ENCODE data around the gene NDUFA13. TPM values are rescaled to one million over a fixed set of nuclear protein-coding genes. Genes with fewer than 3 reads are reported as not detected.

The NDUFA13 gene
- total RNA-seq, 1 experiment from 2014 or later: 489 TPM

DNA sequence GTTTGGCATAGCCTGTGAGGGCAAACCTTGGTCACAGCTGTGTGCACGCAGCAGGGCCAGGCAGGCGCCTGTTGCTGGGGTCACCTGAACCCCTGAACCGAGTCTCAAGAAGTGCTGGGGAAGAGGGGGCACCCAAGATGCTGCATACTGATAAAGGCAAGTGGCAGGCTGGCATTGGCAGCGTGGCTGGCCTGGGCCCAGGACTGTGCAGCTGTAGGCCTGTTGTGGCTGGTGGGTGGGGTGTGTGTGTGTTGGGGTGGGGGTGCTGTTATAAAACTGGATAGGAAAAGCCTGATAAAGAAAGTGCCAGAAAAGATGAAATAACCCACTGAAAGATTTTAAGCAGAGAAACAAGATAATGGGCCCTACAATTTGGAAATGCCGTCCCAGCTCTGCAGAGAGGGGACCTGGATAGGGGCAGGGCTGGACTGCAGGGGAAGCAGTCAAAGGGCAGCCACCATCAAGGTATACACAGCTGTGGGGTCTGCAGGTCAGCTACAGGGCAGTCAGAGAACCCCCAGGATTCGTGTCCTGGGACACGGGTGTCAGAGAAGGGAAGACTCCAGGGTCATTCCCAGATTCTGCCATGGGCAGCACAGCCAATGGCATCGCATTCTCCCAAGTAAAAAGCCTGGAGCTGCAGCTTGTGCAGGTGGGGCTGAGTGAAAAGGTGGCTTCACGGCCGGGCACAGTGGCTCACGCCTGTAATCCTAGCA lies 55.2 kb downstream of the NDUFA13 start:
- H3K56ac ChIP-seq (ENCODE audit: insufficient read length, low read depth, low read length): no peak overlapping the region
- no peak overlapping the region for H2BK5ac ChIP-seq (ENCODE audit: insufficient read length, low read length)
- no peak overlapping the region for H3K14ac ChIP-seq (ENCODE audit: insufficient read depth, low read length)
- TF ChIP-seq, protein P1, sequence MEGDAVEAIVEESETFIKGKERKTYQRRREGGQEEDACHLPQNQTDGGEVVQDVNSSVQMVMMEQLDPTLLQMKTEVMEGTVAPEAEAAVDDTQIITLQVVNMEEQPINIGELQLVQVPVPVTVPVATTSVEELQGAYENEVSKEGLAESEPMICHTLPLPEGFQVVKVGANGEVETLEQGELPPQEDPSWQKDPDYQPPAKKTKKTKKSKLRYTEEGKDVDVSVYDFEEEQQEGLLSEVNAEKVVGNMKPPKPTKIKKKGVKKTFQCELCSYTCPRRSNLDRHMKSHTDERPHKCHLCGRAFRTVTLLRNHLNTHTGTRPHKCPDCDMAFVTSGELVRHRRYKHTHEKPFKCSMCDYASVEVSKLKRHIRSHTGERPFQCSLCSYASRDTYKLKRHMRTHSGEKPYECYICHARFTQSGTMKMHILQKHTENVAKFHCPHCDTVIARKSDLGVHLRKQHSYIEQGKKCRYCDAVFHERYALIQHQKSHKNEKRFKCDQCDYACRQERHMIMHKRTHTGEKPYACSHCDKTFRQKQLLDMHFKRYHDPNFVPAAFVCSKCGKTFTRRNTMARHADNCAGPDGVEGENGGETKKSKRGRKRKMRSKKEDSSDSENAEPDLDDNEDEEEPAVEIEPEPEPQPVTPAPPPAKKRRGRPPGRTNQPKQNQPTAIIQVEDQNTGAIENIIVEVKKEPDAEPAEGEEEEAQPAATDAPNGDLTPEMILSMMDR (conservative IDR thresholded peaks at IDR 0.05): no peak
- H4K5ac ChIP-seq (ENCODE audit: insufficient read length, low read depth, low read length): no peak overlapping the region
- peaks cover 30% of the 10 kb centered on the region for H3K27me3 Mint-ChIP-seq (ENCODE audit: low read depth)
- H3K27me3 ChIP-seq (ENCODE audit: insufficient read depth, low read length): no peaks in the 10 kb centered on the region
- H2BK12ac ChIP-seq (ENCODE audit: insufficient read length, low read depth, low read length): no peak overlapping the region
- H3K27ac Mint-ChIP-seq: no peak overlapping the region
- H3K18ac ChIP-seq (ENCODE audit: insufficient read length, low read depth, low read length): no peak overlapping the region
- no peak overlapping the region for H3K4me2 ChIP-seq (ENCODE audit: insufficient read depth, insufficient read length, low read length)
- H2AFZ ChIP-seq (ENCODE audit: low read length): no peak overlapping the region
- H3K9me3 ChIP-seq (ENCODE audit: control insufficient read depth, low read depth, low read length): no peaks in the 10 kb centered on the region
- no peak overlapping the region for H3T11ph ChIP-seq (ENCODE audit: low read length)
- H3K4me1 Mint-ChIP-seq: peaks cover 17 to 19% of the 10 kb centered on the region in 2 experiments
- no peak overlapping the region for H4K91ac ChIP-seq (ENCODE audit: insufficient read length, low read depth, low read length)
- no peak overlapping the region for H3K4ac ChIP-seq (ENCODE audit: low read depth, low read length)
- H3K79me1 ChIP-seq (ENCODE audit: insufficient read depth, low read depth, low read length, poor library complexity, severe bottlenecking): no peaks in the 10 kb centered on the region
- H3K4me1 ChIP-seq (ENCODE audit: insufficient read depth, low read length): peaks cover 3% of the 10 kb centered on the region; the same call in 1 of the 2 replicates
- H3K9me3 Mint-ChIP-seq: peaks cover 0 to 7% of the 10 kb centered on the region in 2 experiments; a peak in 1 of 5 replicates
- no peak for DNase-seq
- H4K20me1 ChIP-seq (ENCODE audit: control insufficient read depth, insufficient read depth, insufficient read length): no peaks in the 10 kb centered on the region
- H3K23me2 ChIP-seq (ENCODE audit: insufficient read length, low read depth, low read length, poor library complexity, severe bottlenecking): no peaks in the 10 kb centered on the region
- H2AK5ac ChIP-seq (ENCODE audit: insufficient read length, low read length): no peak overlapping the region
- H3K23ac ChIP-seq (ENCODE audit: insufficient read length, low read depth, low read length): no peak overlapping the region
- H3K9ac ChIP-seq (ENCODE audit: extremely low read depth, insufficient read length, low read length): no peak overlapping the region
- H3K36me3 Mint-ChIP-seq (ENCODE audit: insufficient read depth in 1 of 3, low read depth in 3 of 3): peaks cover 7 to 15% (median 12%) of the 10 kb centered on the region in 3 experiments; a peak in 6 of 7 replicates
- no peak overlapping the region for H3K4me3 Mint-ChIP-seq
- no peak overlapping the region for H2BK20ac ChIP-seq (ENCODE audit: low read depth, low read length, poor library complexity, severe bottlenecking)
- no peaks in the 10 kb centered on the region for H3K79me2 ChIP-seq (ENCODE audit: insufficient read depth, low read length)
- no peak overlapping the region for H4K8ac ChIP-seq (replicated peaks; ENCODE audit: insufficient read length, low read depth, low read length)
- H3K27ac ChIP-seq (ENCODE audit: insufficient read length, low read depth, low read length): no peak overlapping the region
- no peak overlapping the region for H2BK15ac ChIP-seq (ENCODE audit: low read depth, low read length)
- no peak overlapping the region for H2BK120ac ChIP-seq (ENCODE audit: low read depth, low read length, poor library complexity, severe bottlenecking)
- WGBS (ENCODE audit: extremely low coverage, insufficient read length, low lambda C conversion rate): no CpG with 5 or more reads among the region's 11 CpGs

Data from H9 (cell line).